GM15510 (cell line): ENCODE data around the gene PTCRA.

Experiments used
- POLR2A ChIP-seq: IDR thresholded peaks from 3 replicates; pipeline ENCODE4 v1.6.1; 2011; ENCODE audit warnings: borderline replicate concordance; ENCODE audit not compliant: insufficient read length; ENCODE audit errors: extremely low read depth

Gene PTCRA

GRCh38 chr6:42915732-42916131 lies at the start of gene PTCRA:
PTCRA (plus strand) TSS chr6:42916053; CDS start chr6:42916070, 17 bp downstream.
- TF ChIP-seq POLR2A: no peak

- no peak for TF ChIP-seq POLR2A
Measured at GRCh38 chr6:42870145-42870936, 45.5 kb upstream of the PTCRA start.

- no peak for TF ChIP-seq POLR2A
Measured at GRCh38 chr6:42871711-42872110, 44.1 kb upstream of the PTCRA start.

GRCh38 chr6:42873313-42873712 lies 42.5 kb upstream of the PTCRA start:
- no peak for TF ChIP-seq POLR2A

GRCh38 chr6:42877695-42878094 lies 38.2 kb upstream of the PTCRA start:
- no peak for TF ChIP-seq POLR2A

GRCh38 chr6:42879372-42880239 lies 36.2 kb upstream of the PTCRA start, which contains the start of gene RPL7L1:
RPL7L1 (plus strand) TSS chr6:42879616; CDS start chr6:42879911, 295 bp downstream.
- TF ChIP-seq POLR2A: peak; percentile 81

- no peak for TF ChIP-seq POLR2A
Measured at GRCh38 chr6:42885702-42886101, 30.2 kb upstream of the PTCRA start.

- no peak for TF ChIP-seq POLR2A
Measured at GRCh38 chr6:42889815-42890214, 26.0 kb upstream of the PTCRA start.

GRCh38 chr6:42890311-42891198 lies 25.3 kb upstream of the PTCRA start:
- TF ChIP-seq POLR2A: peak; percentile 93

GRCh38 chr6:42891199-42891722 lies 24.6 kb upstream of the PTCRA start:
- TF ChIP-seq POLR2A: no peak

GRCh38 chr6:42896178-42896719 lies 19.6 kb upstream of the PTCRA start:
- TF ChIP-seq POLR2A: no peak

GRCh38 chr6:42898891-42899361 lies 16.9 kb upstream of the PTCRA start:
- no peak for TF ChIP-seq POLR2A

- TF ChIP-seq POLR2A: no peak
Measured at GRCh38 chr6:42899871-42900270, 16.0 kb upstream of the PTCRA start.

- TF ChIP-seq POLR2A: no peak
Measured at GRCh38 chr6:42901538-42901957, 14.3 kb upstream of the PTCRA start.

- no peak for TF ChIP-seq POLR2A
Measured at GRCh38 chr6:42904467-42904866, 11.4 kb upstream of the PTCRA start.

GRCh38 chr6:42907336-42907735 lies 8.5 kb upstream of the PTCRA start:
- TF ChIP-seq POLR2A: no peak
